ENCODE data around the gene INAFM1.

The INAFM1 gene

GRCh38 chr19:47231215-47232054, 43.2 kb upstream of the INAFM1 start:
- H3K36me3 ChIP-seq (ENCODE audit: control insufficient read depth, insufficient read depth, low read length), result no peaks in the 10 kb centered on the region
- H3K9me3 ChIP-seq (ENCODE audit: control insufficient read depth, insufficient read depth, low read length), result no peaks in the 10 kb centered on the region
- H3K4me3 ChIP-seq (ENCODE audit: low read depth, low read length), result peak overlapping the region; percentile 54
- peaks cover 10% of the 10 kb centered on the region for H3K4me1 ChIP-seq (ENCODE audit: control insufficient read depth, insufficient read depth, low read length)
- H3K27me3 ChIP-seq (ENCODE audit: control insufficient read depth, insufficient read depth, low read length), result no peaks in the 10 kb centered on the region
- H3K9ac ChIP-seq (ENCODE audit: low read depth, low read length), result peak overlapping the region; percentile 57

GRCh38 chr19:47232422-47233211, 42.1 kb upstream of the INAFM1 start:
- H3K4me3 ChIP-seq (ENCODE audit: low read depth, low read length), result no peak overlapping the region
- no peaks in the 10 kb centered on the region for H3K27me3 ChIP-seq (ENCODE audit: control insufficient read depth, insufficient read depth, low read length)
- no peaks in the 10 kb centered on the region for H3K9me3 ChIP-seq (ENCODE audit: control insufficient read depth, insufficient read depth, low read length)
- no peaks in the 10 kb centered on the region for H3K36me3 ChIP-seq (ENCODE audit: control insufficient read depth, insufficient read depth, low read length)
- H3K9ac ChIP-seq (ENCODE audit: low read depth, low read length), result no peak overlapping the region
- peaks cover 8% of the 10 kb centered on the region for H3K4me1 ChIP-seq (ENCODE audit: control insufficient read depth, insufficient read depth, low read length)

- Histone ChIP-seq H3K9ac (ENCODE audit: low read depth, low read length) (no peak overlapping the region), H3K4me1 (ENCODE audit: control insufficient read depth, insufficient read depth, low read length) (peaks cover 8% of the 10 kb centered on the region), H3K4me3 (ENCODE audit: low read depth, low read length) (no peak overlapping the region)
Measured at GRCh38 chr19:47236072-47236675, 38.5 kb upstream of the INAFM1 start.

DNA sequence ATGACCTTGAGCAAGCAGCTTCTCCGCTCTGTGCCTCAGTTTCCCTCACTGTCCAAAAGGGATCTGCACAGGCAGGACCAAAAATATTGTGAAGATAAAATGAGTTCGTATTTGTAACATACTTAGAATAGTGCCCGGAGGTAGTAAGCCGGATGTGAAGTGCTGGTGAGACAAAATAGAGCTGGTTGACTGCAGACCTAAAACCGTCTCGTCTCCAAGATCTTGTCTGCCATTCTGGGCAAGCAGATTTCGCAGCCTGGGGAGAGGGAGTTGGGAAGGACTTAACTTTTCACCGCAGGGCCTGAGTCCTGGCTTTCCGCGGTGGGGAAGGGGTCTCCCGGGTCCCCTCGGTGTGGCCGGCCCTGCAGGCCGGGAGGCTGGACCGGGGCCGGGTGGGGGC, 35.5 kb upstream of the INAFM1 start:
- Histone ChIP-seq H3K4me1 (ENCODE audit: control insufficient read depth, insufficient read depth, low read length) (peaks cover 6% of the 10 kb centered on the region), H3K9me3 (ENCODE audit: control insufficient read depth, insufficient read depth, low read length) (no peaks in the 10 kb centered on the region), H3K36me3 (ENCODE audit: control insufficient read depth, insufficient read depth, low read length) (no peaks in the 10 kb centered on the region), H3K4me3 (ENCODE audit: low read depth, low read length) (peak overlapping the region; percentile 39), H3K9ac (ENCODE audit: low read depth, low read length) (no peak overlapping the region), H3K27me3 (ENCODE audit: control insufficient read depth, insufficient read depth, low read length) (peaks cover 37% of the 10 kb centered on the region)

More at GRCh38 chr19:47236072-47236675, 38.5 kb upstream of the INAFM1 start:
- Histone ChIP-seq H3K9me3 (ENCODE audit: control insufficient read depth, insufficient read depth, low read length) (no peaks in the 10 kb centered on the region), H3K36me3 (ENCODE audit: control insufficient read depth, insufficient read depth, low read length) (no peaks in the 10 kb centered on the region), H3K27me3 (ENCODE audit: control insufficient read depth, insufficient read depth, low read length) (peaks cover 17% of the 10 kb centered on the region)

GRCh38 chr19:47239610-47240296, 34.9 kb upstream of the INAFM1 start:
- H3K9me3 ChIP-seq (ENCODE audit: control insufficient read depth, insufficient read depth, low read length), result no peaks in the 10 kb centered on the region
- H3K27me3 ChIP-seq (ENCODE audit: control insufficient read depth, insufficient read depth, low read length), result peaks cover 37% of the 10 kb centered on the region
- peak overlapping the region; percentile 52 for H3K4me3 ChIP-seq (ENCODE audit: low read depth, low read length)
- no peaks in the 10 kb centered on the region for H3K36me3 ChIP-seq (ENCODE audit: control insufficient read depth, insufficient read depth, low read length)
- no peak overlapping the region for H3K9ac ChIP-seq (ENCODE audit: low read depth, low read length)
- peaks cover 6% of the 10 kb centered on the region for H3K4me1 ChIP-seq (ENCODE audit: control insufficient read depth, insufficient read depth, low read length)

DNA sequence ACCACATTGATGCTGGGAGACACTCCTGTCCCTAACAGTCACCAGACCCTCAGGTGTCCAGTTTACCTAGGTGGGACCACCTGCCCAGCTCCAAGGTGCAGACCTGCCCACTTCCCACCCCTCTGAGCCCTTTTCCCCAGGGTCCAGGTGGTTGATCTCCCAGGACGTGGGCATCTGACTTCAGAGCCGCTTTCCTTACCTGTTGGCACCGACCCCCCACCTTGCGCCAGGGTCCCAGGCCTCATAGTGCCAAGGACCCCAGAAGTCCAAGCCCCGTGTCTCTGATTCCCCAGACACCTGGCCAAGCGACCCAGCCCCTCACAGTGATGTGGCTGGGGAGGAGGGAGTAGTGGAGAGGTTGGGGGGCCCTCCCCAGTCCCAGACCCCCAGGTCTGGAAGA, 34.1 kb upstream of the INAFM1 start:
- Histone ChIP-seq H3K4me3 (ENCODE audit: low read depth, low read length) (peak overlapping the region; percentile 52), H3K9ac (ENCODE audit: low read depth, low read length) (no peak overlapping the region), H3K9me3 (ENCODE audit: control insufficient read depth, insufficient read depth, low read length) (no peaks in the 10 kb centered on the region)

DNA sequence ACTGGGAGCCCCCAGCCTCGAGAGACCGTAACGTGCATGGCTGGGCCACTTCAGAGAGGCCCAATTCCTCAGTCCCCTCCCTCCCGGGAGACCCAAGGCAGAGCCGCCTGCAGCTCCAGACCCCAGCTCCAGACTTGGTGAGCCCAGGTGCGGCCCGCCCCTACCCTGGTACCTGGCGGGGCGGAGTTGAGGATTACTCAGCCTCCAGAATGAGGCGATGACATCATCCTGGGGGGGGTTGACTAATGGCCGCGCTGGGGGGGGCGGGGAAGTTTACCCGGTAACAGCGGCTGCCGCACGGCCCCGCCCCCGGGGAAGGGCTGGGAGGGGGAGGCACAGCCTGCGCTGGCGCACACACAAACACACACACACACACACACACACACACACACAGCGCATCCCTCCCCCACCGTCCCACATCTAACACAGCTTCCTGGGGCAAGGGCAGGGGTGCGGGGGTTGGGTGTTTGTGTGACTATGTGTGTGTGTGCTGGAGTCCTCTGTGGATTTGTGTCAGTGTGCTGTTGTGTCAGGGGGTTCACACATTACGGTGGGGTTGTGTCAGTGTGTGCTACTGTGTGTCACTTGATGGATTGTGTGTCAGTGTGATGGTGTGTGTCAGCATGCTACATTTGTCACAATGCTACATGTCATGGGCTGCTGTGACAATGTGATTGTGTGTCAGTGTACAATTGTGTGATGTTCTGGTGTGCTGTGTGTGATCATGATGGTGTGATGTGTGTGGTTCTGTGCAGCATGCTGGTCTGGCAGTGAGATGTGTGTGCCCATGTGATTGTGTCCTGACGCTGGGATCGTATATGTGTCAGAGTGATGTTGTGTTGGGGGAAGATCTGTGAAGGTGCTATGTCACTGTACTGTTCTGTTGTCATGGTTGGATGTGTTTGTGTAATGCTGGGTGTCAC, 33.4 kb upstream of the INAFM1 start:
- Histone ChIP-seq H3K9ac (ENCODE audit: low read depth, low read length) (no peak overlapping the region), H3K27me3 (ENCODE audit: control insufficient read depth, insufficient read depth, low read length) (peaks cover 37% of the 10 kb centered on the region), H3K36me3 (ENCODE audit: control insufficient read depth, insufficient read depth, low read length) (no peaks in the 10 kb centered on the region), H3K4me3 (ENCODE audit: low read depth, low read length) (peak overlapping the region; percentile 52), H3K4me1 (ENCODE audit: control insufficient read depth, insufficient read depth, low read length) (peaks cover 6% of the 10 kb centered on the region), H3K9me3 (ENCODE audit: control insufficient read depth, insufficient read depth, low read length) (no peaks in the 10 kb centered on the region)

More for the DNA sequence above, 34.1 kb upstream of the INAFM1 start:
- Histone ChIP-seq H3K4me1 (ENCODE audit: control insufficient read depth, insufficient read depth, low read length) (peaks cover 6% of the 10 kb centered on the region), H3K27me3 (ENCODE audit: control insufficient read depth, insufficient read depth, low read length) (peaks cover 37% of the 10 kb centered on the region), H3K36me3 (ENCODE audit: control insufficient read depth, insufficient read depth, low read length) (no peaks in the 10 kb centered on the region)

DNA sequence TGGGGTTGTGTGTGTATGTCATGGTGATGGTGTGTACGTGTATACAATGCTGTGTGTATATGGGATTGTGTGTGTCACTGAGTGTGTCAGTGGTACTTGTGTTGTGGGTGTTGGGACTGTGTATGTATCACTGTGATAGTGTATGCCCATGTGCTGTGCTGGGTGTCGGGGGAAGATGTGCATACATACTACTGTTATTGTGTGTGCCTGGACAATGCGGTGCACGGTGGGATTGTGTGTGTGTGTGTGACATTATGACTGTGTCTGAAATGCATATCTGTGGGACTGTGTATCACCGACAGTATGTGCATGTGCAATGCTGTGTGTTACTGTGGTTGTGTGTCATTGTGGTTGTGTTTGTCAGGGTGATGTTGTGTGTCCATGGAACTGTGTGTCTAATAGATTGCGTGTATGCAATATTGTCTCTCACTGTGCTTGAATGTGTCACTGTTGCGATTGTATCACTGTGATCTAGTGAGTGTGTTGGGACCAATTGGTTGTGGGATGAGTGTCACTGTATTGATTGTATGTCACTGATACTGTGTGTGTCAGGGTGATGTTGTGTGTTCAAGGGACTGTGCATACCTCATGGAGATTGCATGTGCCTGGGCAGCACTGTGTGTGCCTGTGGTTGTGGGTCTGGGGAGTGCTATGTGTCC, 32.6 kb upstream of the INAFM1 start:
- Histone ChIP-seq H3K9me3 (ENCODE audit: control insufficient read depth, insufficient read depth, low read length) (no peaks in the 10 kb centered on the region), H3K9ac (ENCODE audit: low read depth, low read length) (no peak overlapping the region), H3K4me1 (ENCODE audit: control insufficient read depth, insufficient read depth, low read length) (peaks cover 6% of the 10 kb centered on the region), H3K4me3 (ENCODE audit: low read depth, low read length) (no peak overlapping the region), H3K36me3 (ENCODE audit: control insufficient read depth, insufficient read depth, low read length) (no peaks in the 10 kb centered on the region), H3K27me3 (ENCODE audit: control insufficient read depth, insufficient read depth, low read length) (peaks cover 37% of the 10 kb centered on the region)

DNA sequence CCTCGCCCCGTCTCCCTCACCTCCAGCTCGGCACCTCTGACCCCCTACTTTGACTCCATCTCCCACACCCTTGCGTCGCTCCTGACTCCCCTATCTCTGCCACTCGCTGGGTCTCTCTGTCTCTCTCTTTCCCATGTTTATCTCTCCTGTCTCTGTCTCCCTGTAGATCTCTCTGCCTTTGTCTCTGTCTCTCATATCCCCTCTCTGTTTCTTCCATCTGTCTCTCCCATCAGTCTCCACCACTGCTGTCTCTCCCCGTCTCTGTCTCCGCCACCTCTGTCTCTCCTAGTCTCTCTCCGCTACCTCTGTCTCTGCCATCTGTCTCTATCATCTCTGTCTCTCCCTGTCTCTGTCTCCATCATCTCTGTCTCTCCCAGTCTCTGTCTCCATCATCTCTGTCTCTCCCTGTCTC, 31.3 kb upstream of the INAFM1 start:
- H3K9ac ChIP-seq (ENCODE audit: low read depth, low read length), result no peak overlapping the region
- H3K4me1 ChIP-seq (ENCODE audit: control insufficient read depth, insufficient read depth, low read length), result peaks cover 6% of the 10 kb centered on the region
- no peaks in the 10 kb centered on the region for H3K36me3 ChIP-seq (ENCODE audit: control insufficient read depth, insufficient read depth, low read length)
- H3K9me3 ChIP-seq (ENCODE audit: control insufficient read depth, insufficient read depth, low read length), result no peaks in the 10 kb centered on the region
- H3K4me3 ChIP-seq (ENCODE audit: low read depth, low read length), result peak overlapping the region; percentile 55
- H3K27me3 ChIP-seq (ENCODE audit: control insufficient read depth, insufficient read depth, low read length), result peaks cover 37% of the 10 kb centered on the region

DNA sequence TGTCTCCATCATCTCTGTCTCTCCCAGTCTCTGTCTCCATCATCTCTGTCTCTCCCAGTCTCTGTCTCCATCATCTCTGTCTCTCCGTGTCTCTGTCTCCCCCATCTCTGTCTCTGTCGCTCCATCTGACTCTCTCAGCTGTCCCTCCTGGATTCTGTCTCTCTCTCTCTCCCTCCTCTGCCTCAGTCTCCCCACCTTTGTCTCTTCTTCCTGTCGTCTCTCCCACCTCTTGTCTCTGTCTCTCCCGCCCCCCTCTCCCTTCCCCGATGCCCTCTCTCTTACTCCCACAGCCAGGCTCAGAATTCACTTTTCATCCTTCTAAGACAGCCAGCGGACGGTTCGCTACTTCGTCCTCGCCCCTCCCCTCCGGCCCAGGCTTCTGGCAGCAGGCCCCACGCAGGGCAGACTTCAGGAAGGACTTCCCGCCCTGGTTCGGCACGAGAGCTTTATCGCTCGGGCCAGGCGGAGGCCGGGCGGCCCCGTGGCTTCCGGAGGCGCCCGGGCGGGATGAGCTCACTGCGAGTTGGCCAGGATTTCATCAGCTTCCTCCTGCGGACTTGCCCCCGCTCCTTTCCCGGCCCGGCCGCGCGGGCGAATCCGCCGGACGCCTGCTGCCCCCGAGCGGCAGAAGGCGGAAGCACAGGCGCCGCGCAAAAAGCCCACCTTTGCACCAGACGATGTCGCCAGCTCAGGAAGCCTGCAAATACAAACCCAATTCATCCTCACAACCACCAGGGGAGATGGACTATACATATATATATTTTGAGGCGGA, 30.7 kb upstream of the INAFM1 start:
- Histone ChIP-seq H3K4me1 (ENCODE audit: control insufficient read depth, insufficient read depth, low read length) (peaks cover 6% of the 10 kb centered on the region), H3K9me3 (ENCODE audit: control insufficient read depth, insufficient read depth, low read length) (no peaks in the 10 kb centered on the region), H3K36me3 (ENCODE audit: control insufficient read depth, insufficient read depth, low read length) (no peaks in the 10 kb centered on the region), H3K9ac (ENCODE audit: low read depth, low read length) (no peak overlapping the region), H3K4me3 (ENCODE audit: low read depth, low read length) (peak overlapping the region; percentile 55), H3K27me3 (ENCODE audit: control insufficient read depth, insufficient read depth, low read length) (peaks cover 33% of the 10 kb centered on the region)
